ENCODE data around the gene SSTR3. TPM values are rescaled to one million over a fixed set of nuclear protein-coding genes. Genes with fewer than 3 reads are reported as not detected.

Gene SSTR3
- total and polyA plus RNA-seq, 2 of the 13 experiments (the other 11 are each of a cell fraction or from before 2014, with no cell fraction given), result 0.08 to 0.64 TPM

DNA sequence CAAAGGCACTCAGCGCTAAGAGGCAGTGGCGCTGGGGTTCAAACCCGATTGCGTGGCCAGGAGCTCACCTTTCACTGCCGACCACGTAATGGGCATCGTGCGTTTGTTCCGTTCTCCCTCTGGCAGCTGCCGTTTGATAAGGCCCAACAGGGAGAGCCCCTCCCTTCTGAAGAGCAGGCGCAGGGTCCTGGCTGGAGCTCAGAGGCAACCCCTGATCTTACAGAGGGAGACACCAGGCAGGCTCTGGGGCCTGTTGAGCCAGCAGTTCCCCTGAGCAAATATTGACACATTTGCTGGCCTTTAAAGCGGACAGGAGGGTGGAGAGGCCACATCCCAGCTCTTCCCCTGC lies 12.5 kb downstream of the SSTR3 start (continued):
- TF ChIP-seq, protein P1, sequence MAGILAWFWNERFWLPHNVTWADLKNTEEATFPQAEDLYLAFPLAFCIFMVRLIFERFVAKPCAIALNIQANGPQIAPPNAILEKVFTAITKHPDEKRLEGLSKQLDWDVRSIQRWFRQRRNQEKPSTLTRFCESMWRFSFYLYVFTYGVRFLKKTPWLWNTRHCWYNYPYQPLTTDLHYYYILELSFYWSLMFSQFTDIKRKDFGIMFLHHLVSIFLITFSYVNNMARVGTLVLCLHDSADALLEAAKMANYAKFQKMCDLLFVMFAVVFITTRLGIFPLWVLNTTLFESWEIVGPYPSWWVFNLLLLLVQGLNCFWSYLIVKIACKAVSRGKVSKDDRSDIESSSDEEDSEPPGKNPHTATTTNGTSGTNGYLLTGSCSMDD (CRISPR knock-in tag; IDR thresholded peaks at IDR 0.05), result no peak
- TF ChIP-seq ISL2 (CRISPR knock-in tag; IDR thresholded peaks at IDR 0.05) (no peak), BCL3 (CRISPR knock-in tag; IDR thresholded peaks at IDR 0.05) (no peak), HMG20A (CRISPR knock-in tag; IDR thresholded peaks at IDR 0.05; ENCODE audit: borderline replicate concordance) (peak; percentile 21; the same call in 1 of the 2 replicates), ZSCAN29 (CRISPR knock-in tag; conservative IDR thresholded peaks at IDR 0.05) (no peak), SYNCRIP (IDR thresholded peaks at IDR 0.05; ENCODE audit: insufficient read depth, low read depth, low read length) (no peak), RFXAP (CRISPR knock-in tag; IDR thresholded peaks at IDR 0.05; ENCODE audit: borderline replicate concordance) (no peak), NBN (conservative IDR thresholded peaks at IDR 0.05) (no peak), HMGXB4 (CRISPR knock-in tag; IDR thresholded peaks at IDR 0.05; ENCODE audit: borderline replicate concordance in 1 of 2, low read depth in 1 of 2) (0 out of 4 replicates have a peak, but pooled peaks of 1 of the 2 experiments have one; percentile 16), GZF1 (CRISPR knock-in tag; IDR thresholded peaks at IDR 0.05) (no peak), SMARCE1 (IDR thresholded peaks at IDR 0.05; ENCODE audit: borderline replicate concordance) (no peak), AKAP8 (CRISPR knock-in tag; IDR thresholded peaks at IDR 0.05) (no peak; the same call in 1 of the 2 replicates), MEF2D (CRISPR knock-in tag; IDR thresholded peaks at IDR 0.05) (no peak), MATR3 (CRISPR knock-in tag; IDR thresholded peaks at IDR 0.05) (no peak), ZHX1 (CRISPR knock-in tag; IDR thresholded peaks at IDR 0.05; ENCODE audit: low read depth) (no peak), ZNF350 (CRISPR knock-in tag; IDR thresholded peaks at IDR 0.05; ENCODE audit: borderline replicate concordance, low read depth) (peak; percentile 65; the same call in 1 of the 2 replicates), ZNF724P (CRISPR knock-in tag; IDR thresholded peaks at IDR 0.05; ENCODE audit: borderline replicate concordance) (no peak; the same call in 1 of the 2 replicates), ZNF264 (CRISPR knock-in tag; IDR thresholded peaks at IDR 0.05) (no peak), TBL1XR1 (IDR thresholded peaks at IDR 0.05; ENCODE audit: borderline replicate concordance, low read length, partially characterized antibody) (no peak)
- TF ChIP-seq, protein P2, sequence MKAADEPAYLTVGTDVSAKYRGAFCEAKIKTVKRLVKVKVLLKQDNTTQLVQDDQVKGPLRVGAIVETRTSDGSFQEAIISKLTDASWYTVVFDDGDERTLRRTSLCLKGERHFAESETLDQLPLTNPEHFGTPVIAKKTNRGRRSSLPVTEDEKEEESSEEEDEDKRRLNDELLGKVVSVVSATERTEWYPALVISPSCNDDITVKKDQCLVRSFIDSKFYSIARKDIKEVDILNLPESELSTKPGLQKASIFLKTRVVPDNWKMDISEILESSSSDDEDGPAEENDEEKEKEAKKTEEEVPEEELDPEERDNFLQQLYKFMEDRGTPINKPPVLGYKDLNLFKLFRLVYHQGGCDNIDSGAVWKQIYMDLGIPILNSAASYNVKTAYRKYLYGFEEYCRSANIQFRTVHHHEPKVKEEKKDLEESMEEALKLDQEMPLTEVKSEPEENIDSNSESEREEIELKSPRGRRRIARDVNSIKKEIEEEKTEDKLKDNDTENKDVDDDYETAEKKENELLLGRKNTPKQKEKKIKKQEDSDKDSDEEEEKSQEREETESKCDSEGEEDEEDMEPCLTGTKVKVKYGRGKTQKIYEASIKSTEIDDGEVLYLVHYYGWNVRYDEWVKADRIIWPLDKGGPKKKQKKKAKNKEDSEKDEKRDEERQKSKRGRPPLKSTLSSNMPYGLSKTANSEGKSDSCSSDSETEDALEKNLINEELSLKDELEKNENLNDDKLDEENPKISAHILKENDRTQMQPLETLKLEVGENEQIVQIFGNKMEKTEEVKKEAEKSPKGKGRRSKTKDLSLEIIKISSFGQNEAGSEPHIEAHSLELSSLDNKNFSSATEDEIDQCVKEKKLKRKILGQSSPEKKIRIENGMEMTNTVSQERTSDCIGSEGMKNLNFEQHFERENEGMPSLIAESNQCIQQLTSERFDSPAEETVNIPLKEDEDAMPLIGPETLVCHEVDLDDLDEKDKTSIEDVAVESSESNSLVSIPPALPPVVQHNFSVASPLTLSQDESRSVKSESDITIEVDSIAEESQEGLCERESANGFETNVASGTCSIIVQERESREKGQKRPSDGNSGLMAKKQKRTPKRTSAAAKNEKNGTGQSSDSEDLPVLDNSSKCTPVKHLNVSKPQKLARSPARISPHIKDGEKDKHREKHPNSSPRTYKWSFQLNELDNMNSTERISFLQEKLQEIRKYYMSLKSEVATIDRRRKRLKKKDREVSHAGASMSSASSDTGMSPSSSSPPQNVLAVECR (CRISPR knock-in tag; IDR thresholded peaks at IDR 0.05; ENCODE audit: borderline replicate concordance), result peak; percentile 46
